ENCODE data around the gene GALK1.

GALK1 gene

DNA sequence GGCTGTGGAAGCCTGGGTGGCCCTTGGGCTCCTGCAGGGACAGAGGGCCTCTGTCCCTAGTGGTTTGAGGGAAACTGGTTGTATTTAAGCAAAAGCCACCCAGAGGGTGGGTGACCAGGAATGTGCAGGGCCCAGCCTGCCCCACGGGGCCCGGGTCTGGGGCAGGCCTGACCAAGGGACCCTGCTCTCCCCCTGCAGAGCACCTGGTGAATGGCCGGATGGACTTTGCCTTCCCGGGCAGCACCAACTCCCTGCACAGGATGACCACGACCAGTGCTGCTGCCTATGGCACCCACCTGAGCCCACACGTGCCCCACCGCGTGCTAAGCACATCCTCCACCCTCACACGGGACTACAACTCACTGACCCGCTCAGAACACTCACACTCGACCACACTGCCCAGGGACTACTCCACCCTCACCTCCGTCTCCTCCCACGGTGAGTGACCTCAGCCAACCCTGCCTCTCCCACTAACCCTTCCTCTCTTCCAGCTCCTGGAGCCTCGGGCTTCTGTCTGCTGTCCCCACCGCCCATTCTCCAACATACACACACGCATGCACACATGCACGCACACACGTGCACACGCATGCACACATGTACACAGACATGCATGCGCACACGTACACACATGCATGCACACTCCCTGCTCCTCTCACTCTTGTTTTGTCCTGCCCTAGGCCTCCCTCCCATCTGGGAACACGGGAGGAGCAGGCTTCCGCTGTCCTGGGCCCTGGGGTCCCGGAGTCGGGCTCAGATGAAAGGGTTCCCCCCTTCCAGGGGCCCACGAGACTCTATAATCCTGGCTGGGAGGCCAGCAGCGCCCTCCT lies 10.4 kb downstream of the GALK1 start:
- no peaks in the 10 kb centered on the region for H3K9me3 ChIP-seq (ENCODE audit: low read length)
- no peaks in the 10 kb centered on the region for H3K27me3 ChIP-seq (ENCODE audit: insufficient read depth, low read length)
- no peaks in the 10 kb centered on the region for H3K4me1 ChIP-seq (ENCODE audit: insufficient read depth, low read length)
- no peaks in the 10 kb centered on the region for H3K36me3 ChIP-seq (ENCODE audit: insufficient read depth, low read length)
- no peak overlapping the region for H2AFZ ChIP-seq (ENCODE audit: low read depth, low read length)
- no peak overlapping the region for H3K4me3 ChIP-seq (ENCODE audit: low read length)

DNA sequence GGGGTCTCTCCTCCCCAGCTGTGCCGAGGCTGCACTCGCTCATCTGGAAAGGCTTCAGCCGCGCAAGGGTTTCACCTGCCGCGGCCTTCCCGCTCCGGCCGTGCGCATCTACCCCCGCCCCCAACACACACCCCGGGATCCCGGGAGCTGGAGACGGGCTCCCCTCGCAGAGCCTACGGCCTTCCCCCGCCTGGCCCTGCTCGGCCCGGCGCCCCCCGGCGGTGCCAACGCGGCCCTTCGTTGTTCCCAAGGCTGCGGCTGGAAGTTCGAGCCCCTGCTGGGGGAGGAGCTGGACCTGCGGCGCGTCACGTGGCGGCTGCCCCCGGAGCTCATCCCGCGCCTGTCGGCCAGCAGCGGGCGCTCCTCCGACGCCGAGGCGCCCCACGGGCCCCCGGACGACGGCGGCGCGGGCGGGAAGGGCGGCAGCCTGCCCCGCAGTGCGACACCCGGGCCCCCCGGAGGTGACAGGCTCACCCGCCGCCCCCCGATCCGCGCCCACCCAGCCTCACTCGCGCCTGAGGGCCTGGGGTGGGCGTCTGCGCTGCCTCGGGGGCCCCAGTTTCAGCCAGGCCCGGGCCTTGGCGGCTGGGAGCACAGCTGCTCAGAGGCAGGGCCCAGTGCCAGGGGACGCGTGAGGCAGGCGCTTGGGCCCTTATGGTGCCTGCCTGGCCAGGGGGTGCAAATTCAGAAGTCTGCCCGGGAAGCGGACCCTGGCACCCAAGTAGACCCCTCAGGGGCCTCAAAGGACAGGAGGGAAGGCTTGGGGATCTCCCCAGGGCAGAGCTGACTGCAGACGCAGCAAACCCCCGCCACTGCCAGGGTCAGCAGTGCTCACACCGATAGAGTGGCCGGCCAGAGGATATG lies 11.2 kb downstream of the GALK1 start:
- Histone ChIP-seq H3K4me1 (ENCODE audit: insufficient read depth, low read length) (no peaks in the 10 kb centered on the region), H3K9me3 (ENCODE audit: low read length) (no peaks in the 10 kb centered on the region), H3K27me3 (ENCODE audit: insufficient read depth, low read length) (no peaks in the 10 kb centered on the region), H2AFZ (ENCODE audit: low read depth, low read length) (no peak overlapping the region), H3K36me3 (ENCODE audit: insufficient read depth, low read length) (no peaks in the 10 kb centered on the region), H3K4me3 (ENCODE audit: low read length) (no peak overlapping the region)

DNA sequence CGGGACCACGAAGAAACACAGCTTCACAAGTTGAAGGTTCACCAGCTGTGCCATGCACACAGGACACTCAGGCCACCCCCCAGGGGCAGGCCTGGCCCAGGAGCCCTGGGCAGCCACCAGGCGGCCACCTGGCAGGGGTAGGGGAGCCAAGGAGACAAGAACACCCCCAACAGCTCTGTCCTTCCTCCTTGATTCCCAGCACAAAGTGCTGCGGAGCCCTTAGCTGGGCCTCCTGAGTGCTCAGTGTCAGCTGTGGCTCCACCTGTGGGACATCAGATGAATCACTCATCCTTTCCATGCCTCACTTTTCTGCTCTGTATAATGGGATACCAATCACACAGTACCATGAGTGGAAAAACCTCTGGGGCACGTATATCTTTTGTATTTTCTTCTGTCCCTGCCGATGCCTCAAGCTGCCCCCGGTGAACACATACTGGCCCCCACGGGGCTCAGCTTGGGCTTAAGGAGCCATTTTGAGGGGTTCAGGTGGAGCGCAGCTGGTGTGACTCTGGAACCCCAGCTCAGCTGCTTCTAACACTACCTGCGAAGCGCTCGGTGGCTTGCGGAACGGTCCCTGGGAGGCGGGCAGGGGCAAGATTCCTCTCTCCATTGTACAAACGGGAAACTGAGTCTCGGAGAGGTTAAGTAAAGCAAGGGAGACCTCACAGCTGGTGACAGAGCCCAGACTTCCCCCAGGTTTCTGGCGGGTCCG lies 12.0 kb downstream of the GALK1 start:
- Histone ChIP-seq H2AFZ (ENCODE audit: low read depth, low read length) (no peak overlapping the region), H3K9me3 (ENCODE audit: low read length) (no peaks in the 10 kb centered on the region), H3K4me1 (ENCODE audit: insufficient read depth, low read length) (no peaks in the 10 kb centered on the region), H3K27me3 (ENCODE audit: insufficient read depth, low read length) (no peaks in the 10 kb centered on the region), H3K36me3 (ENCODE audit: insufficient read depth, low read length) (no peaks in the 10 kb centered on the region), H3K4me3 (ENCODE audit: low read length) (no peak overlapping the region)

DNA sequence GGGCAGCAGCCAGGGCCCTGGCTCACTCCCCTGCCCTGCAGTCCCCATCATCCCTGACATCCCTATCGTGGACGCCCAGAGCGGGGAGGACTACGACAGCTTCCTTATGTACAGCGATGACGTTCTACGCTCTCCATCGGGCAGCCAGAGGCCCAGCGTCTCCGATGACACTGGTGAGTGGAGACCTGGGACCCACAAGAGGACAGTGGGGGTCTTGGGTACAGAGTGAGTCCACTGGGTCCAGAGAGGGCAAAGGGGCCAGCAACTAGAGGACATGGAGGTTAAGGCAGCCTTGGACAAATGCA lies 12.6 kb downstream of the GALK1 start:
- no peaks in the 10 kb centered on the region for H3K27me3 ChIP-seq (ENCODE audit: insufficient read depth, low read length)
- no peaks in the 10 kb centered on the region for H3K36me3 ChIP-seq (ENCODE audit: insufficient read depth, low read length)
- no peak overlapping the region for H3K4me3 ChIP-seq (ENCODE audit: low read length)
- no peaks in the 10 kb centered on the region for H3K4me1 ChIP-seq (ENCODE audit: insufficient read depth, low read length)
- no peak overlapping the region for H2AFZ ChIP-seq (ENCODE audit: low read depth, low read length)
- H3K9me3 ChIP-seq (ENCODE audit: low read length) = no peaks in the 10 kb centered on the region

DNA sequence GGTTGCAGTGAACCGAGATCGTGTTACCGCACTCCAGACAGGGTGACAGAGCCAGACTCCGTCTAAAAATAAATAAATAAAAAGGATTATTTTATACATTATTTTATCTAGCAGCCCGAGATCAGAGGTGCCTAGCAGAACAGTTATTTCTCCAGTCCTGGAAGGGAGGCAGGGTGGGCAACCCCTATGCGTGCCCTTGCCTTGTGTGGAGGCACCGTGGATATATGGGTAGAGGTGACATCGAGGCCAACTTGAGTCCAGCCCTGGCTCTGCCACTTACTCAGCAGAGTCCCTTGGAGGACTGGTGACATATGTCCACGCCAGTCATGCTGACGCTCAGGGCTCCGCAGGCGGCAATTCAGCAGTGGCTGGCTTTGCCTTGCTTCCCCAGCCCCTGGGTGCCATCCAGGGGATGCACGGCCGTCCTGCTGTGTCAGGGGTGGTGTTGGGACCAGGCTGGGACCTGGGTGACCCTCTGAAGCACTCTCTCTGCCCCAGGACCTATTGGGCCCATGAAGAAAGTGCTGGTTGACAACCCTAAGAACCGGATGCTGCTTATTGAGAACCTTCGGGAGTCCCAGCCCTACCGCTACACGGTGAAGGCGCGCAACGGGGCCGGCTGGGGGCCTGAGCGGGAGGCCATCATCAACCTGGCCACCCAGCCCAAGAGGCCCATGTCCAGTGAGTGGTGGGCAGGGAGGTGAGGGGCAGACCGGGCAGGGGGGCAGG lies 13.2 kb downstream of the GALK1 start:
- Histone ChIP-seq H3K4me3 (ENCODE audit: low read length) (no peak overlapping the region), H3K4me1 (ENCODE audit: insufficient read depth, low read length) (no peaks in the 10 kb centered on the region), H3K27me3 (ENCODE audit: insufficient read depth, low read length) (no peaks in the 10 kb centered on the region), H2AFZ (ENCODE audit: low read depth, low read length) (no peak overlapping the region), H3K36me3 (ENCODE audit: insufficient read depth, low read length) (no peaks in the 10 kb centered on the region), H3K9me3 (ENCODE audit: low read length) (no peaks in the 10 kb centered on the region)

DNA sequence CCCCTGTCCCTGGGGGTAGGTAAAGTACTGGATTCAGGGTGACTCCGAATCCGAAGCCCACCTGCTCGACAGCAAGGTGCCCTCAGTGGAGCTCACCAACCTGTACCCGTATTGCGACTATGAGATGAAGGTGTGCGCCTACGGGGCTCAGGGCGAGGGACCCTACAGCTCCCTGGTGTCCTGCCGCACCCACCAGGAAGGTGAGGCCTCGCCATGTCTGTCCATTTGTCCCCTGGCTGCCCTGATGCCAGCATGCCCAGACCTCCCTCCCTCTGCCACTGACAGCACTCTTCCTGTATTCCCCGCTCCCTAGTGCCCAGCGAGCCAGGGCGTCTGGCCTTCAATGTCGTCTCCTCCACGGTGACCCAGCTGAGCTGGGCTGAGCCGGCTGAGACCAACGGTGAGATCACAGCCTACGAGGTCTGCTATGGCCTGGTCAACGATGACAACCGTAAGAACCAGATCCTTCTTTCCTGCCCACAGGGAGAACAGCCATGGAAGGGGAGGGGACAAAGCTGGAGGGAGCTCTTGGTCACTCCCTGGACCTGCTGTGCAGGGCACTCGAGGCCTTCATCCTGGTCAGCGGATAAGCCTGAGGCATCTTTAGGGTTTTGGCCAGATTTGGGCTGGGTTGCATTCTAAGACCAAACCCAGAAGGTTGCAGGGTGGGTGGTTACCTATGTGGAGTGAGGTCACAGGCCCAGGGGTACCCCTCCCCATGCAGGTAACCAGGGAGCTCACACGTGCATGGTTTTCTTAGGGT lies 14.2 kb downstream of the GALK1 start:
- H2AFZ ChIP-seq (ENCODE audit: low read depth, low read length) = no peak overlapping the region
- H3K27me3 ChIP-seq (ENCODE audit: insufficient read depth, low read length) = no peaks in the 10 kb centered on the region
- no peaks in the 10 kb centered on the region for H3K4me1 ChIP-seq (ENCODE audit: insufficient read depth, low read length)
- no peaks in the 10 kb centered on the region for H3K9me3 ChIP-seq (ENCODE audit: low read length)
- H3K4me3 ChIP-seq (ENCODE audit: low read length) = no peak overlapping the region
- H3K36me3 ChIP-seq (ENCODE audit: insufficient read depth, low read length) = no peaks in the 10 kb centered on the region

DNA sequence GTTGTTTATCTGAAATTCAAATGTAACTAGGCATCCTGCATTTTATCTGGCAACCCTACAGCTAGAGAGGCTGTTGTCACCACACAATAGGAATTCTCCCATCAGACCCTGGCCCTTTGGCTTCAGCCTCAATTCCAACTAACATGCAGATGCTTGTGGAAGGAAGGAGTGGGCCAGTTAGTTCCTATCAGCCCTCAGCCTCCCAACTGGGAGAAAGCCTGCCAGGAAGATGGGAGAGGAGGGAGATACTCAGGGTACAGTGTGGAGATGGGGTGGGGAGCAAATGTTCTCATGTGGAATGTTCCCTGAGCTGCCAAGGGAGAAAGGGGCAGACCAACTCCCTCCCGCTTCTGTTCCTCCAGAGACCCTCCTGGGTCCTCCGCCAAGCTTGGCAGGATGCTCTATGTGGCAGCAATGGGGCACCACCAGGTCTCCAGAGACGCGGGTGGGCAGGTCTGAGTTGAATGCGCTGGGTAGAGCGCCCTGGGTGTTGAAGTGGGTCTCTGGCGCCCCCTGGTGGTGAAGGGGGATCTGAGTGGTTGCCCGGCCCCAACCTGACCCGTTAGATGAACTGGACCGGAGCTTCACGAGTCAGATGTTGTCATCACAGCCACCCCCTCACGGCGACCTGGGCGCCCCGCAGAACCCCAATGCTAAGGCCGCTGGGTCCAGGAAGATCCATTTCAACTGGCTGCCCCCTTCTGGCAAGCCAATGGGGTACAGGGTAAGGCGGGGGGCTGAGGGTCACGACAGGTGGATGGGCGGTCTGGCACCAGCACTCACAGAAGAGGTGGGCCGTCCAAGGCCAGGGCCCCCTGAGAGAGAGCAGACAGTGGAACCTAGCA lies 15.2 kb downstream of the GALK1 start:
- no peaks in the 10 kb centered on the region for H3K4me1 ChIP-seq (ENCODE audit: insufficient read depth, low read length)
- no peak overlapping the region for H3K4me3 ChIP-seq (ENCODE audit: low read length)
- H3K27me3 ChIP-seq (ENCODE audit: insufficient read depth, low read length) = no peaks in the 10 kb centered on the region
- no peaks in the 10 kb centered on the region for H3K9me3 ChIP-seq (ENCODE audit: low read length)
- no peak overlapping the region for H2AFZ ChIP-seq (ENCODE audit: low read depth, low read length)
- no peaks in the 10 kb centered on the region for H3K36me3 ChIP-seq (ENCODE audit: insufficient read depth, low read length)

DNA sequence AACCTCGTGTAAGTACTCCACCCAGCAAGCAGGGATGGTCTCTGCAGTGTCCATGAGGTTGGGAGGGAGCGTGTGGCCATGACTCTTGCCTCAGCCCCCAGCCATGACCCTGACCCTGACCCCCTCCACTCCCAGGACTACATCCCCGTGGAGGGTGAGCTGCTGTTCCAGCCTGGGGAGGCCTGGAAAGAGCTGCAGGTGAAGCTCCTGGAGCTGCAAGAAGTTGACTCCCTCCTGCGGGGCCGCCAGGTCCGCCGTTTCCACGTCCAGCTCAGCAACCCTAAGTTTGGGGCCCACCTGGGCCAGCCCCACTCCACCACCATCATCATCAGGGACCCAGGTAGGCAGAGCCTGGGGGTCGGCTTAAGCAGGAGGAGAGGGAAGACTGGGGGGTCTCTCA lies 16.3 kb downstream of the GALK1 start:
- Histone ChIP-seq H3K27me3 (ENCODE audit: insufficient read depth, low read length) (peaks cover 2% of the 10 kb centered on the region), H3K36me3 (ENCODE audit: insufficient read depth, low read length) (no peaks in the 10 kb centered on the region), H3K9me3 (ENCODE audit: low read length) (no peaks in the 10 kb centered on the region), H3K4me1 (ENCODE audit: insufficient read depth, low read length) (no peaks in the 10 kb centered on the region), H3K4me3 (ENCODE audit: low read length) (no peak overlapping the region), H2AFZ (ENCODE audit: low read depth, low read length) (no peak overlapping the region)

DNA sequence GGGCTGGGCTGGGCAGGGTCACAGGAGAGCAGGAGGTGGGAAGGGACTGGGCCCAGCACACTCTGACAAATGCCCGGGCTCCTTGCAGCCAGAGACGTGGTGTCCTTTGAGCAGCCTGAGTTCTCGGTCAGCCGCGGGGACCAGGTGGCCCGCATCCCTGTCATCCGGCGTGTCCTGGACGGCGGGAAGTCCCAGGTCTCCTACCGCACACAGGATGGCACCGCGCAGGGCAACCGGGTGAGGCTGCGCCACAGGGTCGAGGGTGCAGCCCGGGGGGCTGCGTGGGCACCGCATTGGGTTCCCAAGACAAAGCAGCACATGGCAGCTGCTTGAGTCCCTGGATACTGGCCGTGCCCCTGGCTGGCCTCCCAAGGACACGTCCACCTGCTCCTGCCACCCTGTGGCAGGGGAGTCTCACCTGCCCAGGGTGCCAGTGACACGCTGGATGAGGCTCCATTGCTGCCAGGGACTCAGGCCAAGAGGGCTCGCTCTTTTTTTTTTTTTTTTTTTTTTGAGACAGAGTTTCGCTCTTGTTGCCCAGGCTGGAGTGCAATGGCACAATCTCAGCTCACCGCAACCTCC lies 21.3 kb downstream of the GALK1 start:
- H3K36me3 ChIP-seq (ENCODE audit: insufficient read depth, low read length) = no peaks in the 10 kb centered on the region
- H3K27me3 ChIP-seq (ENCODE audit: insufficient read depth, low read length) = peaks cover 8% of the 10 kb centered on the region
- H2AFZ ChIP-seq (ENCODE audit: low read depth, low read length) = no peak overlapping the region
- no peak overlapping the region for H3K4me3 ChIP-seq (ENCODE audit: low read length)
- H3K4me1 ChIP-seq (ENCODE audit: insufficient read depth, low read length) = no peaks in the 10 kb centered on the region
- no peaks in the 10 kb centered on the region for H3K9me3 ChIP-seq (ENCODE audit: low read length)

DNA sequence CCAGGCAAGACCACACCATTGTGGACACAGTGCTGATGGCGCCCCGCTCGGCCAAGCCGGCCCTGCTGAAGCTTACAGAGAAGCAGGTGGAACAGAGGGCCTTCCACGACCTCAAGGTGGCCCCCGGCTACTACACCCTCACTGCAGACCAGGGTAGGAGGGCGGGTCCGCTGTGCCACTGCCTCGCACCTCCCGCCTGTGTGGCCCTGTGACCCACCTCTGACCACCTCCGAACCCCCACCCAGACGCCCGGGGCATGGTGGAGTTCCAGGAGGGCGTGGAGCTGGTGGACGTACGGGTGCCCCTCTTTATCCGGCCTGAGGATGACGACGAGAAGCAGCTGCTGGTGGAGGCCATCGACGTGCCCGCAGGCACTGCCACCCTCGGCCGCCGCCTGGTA lies 22.7 kb downstream of the GALK1 start:
- H3K4me3 ChIP-seq (ENCODE audit: low read length) = no peak overlapping the region
- peaks cover 8% of the 10 kb centered on the region for H3K27me3 ChIP-seq (ENCODE audit: insufficient read depth, low read length)
- no peaks in the 10 kb centered on the region for H3K9me3 ChIP-seq (ENCODE audit: low read length)
- H2AFZ ChIP-seq (ENCODE audit: low read depth, low read length) = no peak overlapping the region
- no peaks in the 10 kb centered on the region for H3K36me3 ChIP-seq (ENCODE audit: insufficient read depth, low read length)
- peaks cover 4% of the 10 kb centered on the region for H3K4me1 ChIP-seq (ENCODE audit: insufficient read depth, low read length)

DNA sequence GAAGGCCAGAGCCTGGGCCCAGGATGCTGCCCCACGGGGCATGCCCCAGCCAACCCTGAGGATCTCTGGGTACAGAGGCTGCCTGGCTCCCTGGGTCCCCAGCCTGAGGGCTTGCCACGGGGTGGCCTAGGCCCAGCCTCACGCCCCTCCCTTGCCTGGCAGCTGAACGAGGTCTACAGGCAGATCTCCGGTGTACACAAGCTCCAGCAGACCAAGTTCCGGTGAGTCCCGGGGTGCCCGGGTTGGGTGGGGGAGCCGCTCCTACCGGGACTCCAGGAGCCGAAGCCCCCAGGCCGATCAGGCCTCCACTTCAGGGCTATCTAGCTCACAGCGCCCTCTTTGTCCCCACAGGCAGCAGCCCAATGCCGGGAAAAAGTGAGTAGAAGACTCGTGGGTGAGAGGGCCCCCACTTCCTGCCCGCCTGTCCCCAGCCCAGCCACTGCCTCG lies 24.3 kb downstream of the GALK1 start:
- peaks cover 4% of the 10 kb centered on the region for H3K4me1 ChIP-seq (ENCODE audit: insufficient read depth, low read length)
- no peaks in the 10 kb centered on the region for H3K36me3 ChIP-seq (ENCODE audit: insufficient read depth, low read length)
- no peaks in the 10 kb centered on the region for H3K9me3 ChIP-seq (ENCODE audit: low read length)
- peaks cover 8% of the 10 kb centered on the region for H3K27me3 ChIP-seq (ENCODE audit: insufficient read depth, low read length)
- no peak overlapping the region for H2AFZ ChIP-seq (ENCODE audit: low read depth, low read length)
- H3K4me3 ChIP-seq (ENCODE audit: low read length) = no peak overlapping the region
